K562 (cell line): ENCODE measurements around the gene TMEM176A. TPM values are rescaled to one million over a fixed set of nuclear protein-coding genes. Genes with fewer than 3 reads are reported as not detected.

Experiments
- ATAC-seq: fragments of 200-7000 bp; cut with Tn5 transposase; 3 replicates; pipeline ENCODE4 v1.9.1; 2020; ENCODE audit warnings: moderate library complexity
- BruUV-seq: library from RNA; stranded (reverse); fragments of 400-500 nt; replicated peaks from 2 replicates; lab custom pipeline; 2021; lab: Mats Ljungman, UMichigan
- CTCF ChIA-PET: fragments of 300-600 bp; formaldehyde crosslinking; extraction: SDS; loops from one replicate; lab custom pipeline; 2021; ENCODE audit warnings: low intra/inter-chr PET ratio; lab: Yijun Ruan, JAX
- POLR2A ChIA-PET: fragments of 300-600, 350-650 bp; sonication (Branson Sonifier 250); formaldehyde crosslinking; extraction: SDS; loops from one replicate; lab custom pipeline; 2021; ENCODE audit warnings: antibody characterized with exemption, inconsistent platforms; lab: Yijun Ruan, JAX
- DNase-seq, 4 experiments: peaks; one replicate each; pipeline versions ENCODE4 v3.0.0 to v3.0.0-alpha.2; 2011 to 2018; ENCODE audit warnings: low spot score in 3 of 4, mixed read lengths in 3 of 4; ENCODE audit errors: extremely low read depth in 1 of 4
- FAIRE-seq: peaks from 2 replicates; lab custom pipeline; 2011; peaks lifted over from hg19 to GRCh38; lab: Jason Lieb, UNC
- H2AFZ ChIP-seq: 2 replicates; pipeline ENCODE4 v1.6.0; 2011; ENCODE audit warnings: low read depth, low read length, control low read depth, inconsistent platforms
- H3K27ac ChIP-seq: fragments of 200-600 bp; 3 replicates; pipeline ENCODE4 v1.8.0; 2011; ENCODE audit warnings: low read depth, mild to moderate bottlenecking, control low read depth, inconsistent platforms, low read length, moderate library complexity, mixed read lengths; ENCODE audit errors: extremely low read depth
- H3K27me3 ChIP-seq, 2 experiments: fragments of 300-600 bp in 1 of 2; 2 replicates in 1 of 2; 3 replicates in 1 of 2; pipeline versions ENCODE4 v1.6.0 to v1.8.0; 2011; ENCODE audit warnings: inconsistent platforms in 2 of 2, low read length in 2 of 2, mild to moderate bottlenecking in 1 of 2, mixed read lengths in 1 of 2, moderate library complexity in 1 of 2; ENCODE audit not compliant: control insufficient read depth in 2 of 2, insufficient read depth in 2 of 2
- H3K36me3 ChIP-seq: fragments of 300-600 bp; 3 replicates; pipeline ENCODE4 v1.8.0; 2011; ENCODE audit warnings: mild to moderate bottlenecking, low read length, inconsistent platforms; ENCODE audit not compliant: control insufficient read depth, insufficient read depth
- H3K4me1 ChIP-seq, 2 experiments: fragments of 200-600 bp in 1 of 2; replicated peaks in 1 of 2; 2 replicates in 1 of 2; 3 replicates in 1 of 2; pipeline versions ENCODE4 v1.5.1 to v1.8.0; 2011; ENCODE audit warnings: inconsistent platforms in 2 of 2, low read length in 2 of 2, mild to moderate bottlenecking in 1 of 2, mixed read lengths in 1 of 2, moderate library complexity in 1 of 2; ENCODE audit not compliant: control insufficient read depth in 2 of 2, insufficient read depth in 2 of 2
- H3K4me2 ChIP-seq: 2 replicates; pipeline ENCODE4 v1.6.1; 2011; ENCODE audit warnings: low read length, control low read depth, inconsistent platforms, mixed read lengths; ENCODE audit not compliant: insufficient read depth
- H3K4me3 ChIP-seq: fragments of 200-600 bp; sonication (generic), shearing (Covaris generic); 2 replicates; pipeline ENCODE4 v1.5.1; 2016; ENCODE audit warnings: control low read depth, inconsistent platforms
- H3K79me2 ChIP-seq: fragments of 200-600 bp; 3 replicates; pipeline ENCODE4 v1.8.0; 2011; ENCODE audit warnings: low read length, inconsistent platforms; ENCODE audit not compliant: control insufficient read depth, insufficient read depth
- H3K9ac ChIP-seq, 2 experiments: 2 replicates each; pipeline versions ENCODE4 v1.6.0 to v1.6.1; 2011; ENCODE audit warnings: low read depth in 2 of 2, low read length in 2 of 2, control low read depth in 1 of 2, inconsistent platforms in 1 of 2, mild to moderate bottlenecking in 1 of 2, mixed read lengths in 1 of 2; ENCODE audit not compliant: insufficient read depth in 1 of 2
- H3K9me1 ChIP-seq: one replicate; pipeline ENCODE4 v1.6.0; 2011; ENCODE audit warnings: inconsistent platforms, mild to moderate bottlenecking, low read length, moderate library complexity; ENCODE audit not compliant: control insufficient read depth, insufficient read depth
- H3K9me3 ChIP-seq: replicated peaks from 2 replicates; pipeline ENCODE4 v1.5.1; 2011; ENCODE audit warnings: low read depth, low read length, inconsistent platforms; ENCODE audit not compliant: control insufficient read depth, insufficient read depth
- H4K20me1 ChIP-seq: replicated peaks from 2 replicates; pipeline ENCODE4 v1.6.1; 2011; ENCODE audit warnings: low read length, inconsistent platforms, mixed read lengths; ENCODE audit not compliant: control insufficient read depth, insufficient read depth
- BRD9 ChIP-seq: fragments of 450-650 bp; IDR thresholded peaks from 2 replicates; pipeline ENCODE4 v1.6.1; 2018; ENCODE audit warnings: low read depth; ENCODE audit not compliant: partially characterized antibody
- CREBBP ChIP-seq: IDR thresholded peaks from one replicate; pipeline ENCODE4 v1.6.1; 2012; ENCODE audit warnings: low read depth, mild to moderate bottlenecking, control low read depth, inconsistent platforms, low read length
- ETS1 ChIP-seq: conservative IDR thresholded peaks from 2 replicates; pipeline ENCODE4 v1.6.1; 2011; ENCODE audit warnings: low read depth, mild to moderate bottlenecking, low read length; ENCODE audit not compliant: control insufficient read depth
- GTF2B ChIP-seq: IDR thresholded peaks from 2 replicates; pipeline ENCODE4 v1.6.1; 2011; ENCODE audit not compliant: insufficient read length; ENCODE audit errors: extremely low read depth
- HCFC1 ChIP-seq: IDR thresholded peaks from 2 replicates; pipeline ENCODE4 v1.6.1; 2012; ENCODE audit warnings: low read depth, low read length, improper control_type of control experiment
- HNRNPL ChIP-seq: fragments of 200-400 bp; formaldehyde crosslinking; IDR thresholded peaks from 2 replicates; pipeline ENCODE4 v1.6.1; 2017; ENCODE audit warnings: low read depth, mild to moderate bottlenecking, low read length
- IFI16 ChIP-seq: fragments of 250-450 bp; sonication (Bioruptor Pico); IDR thresholded peaks from 2 replicates; pipeline ENCODE4 v2.1.2; 2022; ENCODE audit warnings: mild to moderate bottlenecking, inconsistent platforms
- NCOA4 ChIP-seq: fragments of 450-650 bp; IDR thresholded peaks from 2 replicates; pipeline ENCODE4 v1.6.1; 2018; ENCODE audit warnings: mild to moderate bottlenecking; ENCODE audit not compliant: partially characterized antibody
- PHB ChIP-seq: fragments of 250-450 bp; sonication (Bioruptor Pico); IDR thresholded peaks from 2 replicates; pipeline ENCODE4 v1.5.0; 2021
- RBM34 ChIP-seq: fragments of 200-400 bp; formaldehyde crosslinking; IDR thresholded peaks from 2 replicates; pipeline ENCODE4 v1.6.1; 2018; ENCODE audit warnings: low read length, borderline replicate concordance; ENCODE audit not compliant: insufficient read depth
- RNF219 ChIP-seq: fragments of 250-450 bp; sonication (Bioruptor Pico); IDR thresholded peaks from 2 replicates; pipeline ENCODE4 v1.5.0; 2022; ENCODE audit warnings: mild to moderate bottlenecking
- ZC3H8 ChIP-seq: fragments of 450-650 bp; IDR thresholded peaks from 2 replicates; pipeline ENCODE4 v1.6.1; 2017
- ZNF354B ChIP-seq: fragments of 250-450 bp; sonication (Bioruptor Pico); IDR thresholded peaks from 2 replicates; pipeline ENCODE4 v1.4.0; 2020
- ZNF444 ChIP-seq: fragments of 250-450 bp; sonication (Bioruptor Pico); IDR thresholded peaks from 2 replicates; pipeline ENCODE4 v1.4.0; 2020; ENCODE audit warnings: mild to moderate bottlenecking, moderate library complexity
- ZNF695 ChIP-seq: fragments of 450-650 bp; formaldehyde crosslinking; IDR thresholded peaks from 2 replicates; pipeline ENCODE4 v1.4.0; 2020; ENCODE audit warnings: mild to moderate bottlenecking, moderate library complexity
- WGBS: fragments of 100-300 bp; shearing (Covaris generic); methylation state at CpG from one replicate; pipeline ENCODE4 v1.1.6; 2016; ENCODE audit warnings: low coverage, mixed read lengths; ENCODE audit not compliant: insufficient coverage; ENCODE audit errors: missing lambda C conversion rate; 5-methylcytosine and 5-hydroxymethylcytosine counted together
- in situ Hi-C: fragments of 300-500 bp; cut with MboI; formaldehyde crosslinking; loops from 4 replicates; pipeline ENCODE4 v1.15.0; 2018; ENCODE audit warnings: inconsistent platforms, mixed read lengths
- intact Hi-C: fragments of 100-400 bp; cut with micrococcal nuclease; formaldehyde crosslinking; loops from 2 replicates; pipeline ENCODE4 v1.14.2; 2022
- polyA plus RNA-seq, 8 experiments: library from polyadenylated mRNA; depleted of rRNA in 4 of 8; stranded (reverse) in 5 of 8; unstranded in 3 of 8; fragments of >200 nt; fragmentation: Nextera tagmentation in 2 of 8; fragmentation: Illumina TruSeq in 1 of 8; extraction: Ambion mirVana in 2 of 8; extraction: Trizol in 1 of 8; gene quantifications; 2 replicates each; pipeline versions ENCODE4 v1.2.1 to v1.2.3, GENCODE V29; 2011 to 2014; ENCODE audit warnings: inconsistent platforms in 1 of 8, missing spikeins in 1 of 8
- total RNA-seq, 7 experiments: library from RNA; depleted of rRNA in 6 of 7; stranded (reverse); fragments of >200 nt in 6 of 7; fragmentation: Illumina TruSeq in 2 of 7; extraction: Trizol in 2 of 7; gene quantifications; 2 replicates each; pipeline versions ENCODE4 v1.2.1 to v1.2.3, GENCODE V29; 2011 to 2021; ENCODE audit warnings: low replicate concordance in 1 of 7
- TF ChIP-seq, protein P1 (sequence below): sonication (generic); formaldehyde crosslinking; IDR thresholded peaks from 2 replicates; pipeline ENCODE4 v1.8.0; 2023; ENCODE audit warnings: mild to moderate bottlenecking, missing genetic modification reagents
- TF ChIP-seq, protein P2 (sequence below): fragments of 250-450 bp; sonication (Bioruptor Pico); IDR thresholded peaks from 2 replicates; pipeline ENCODE4 v1.8.0; 2022; ENCODE audit warnings: moderate library complexity, mild to moderate bottlenecking, inconsistent platforms

Gene TMEM176A
- total and polyA plus RNA-seq, 9 of the 15 experiments (the other 6 are each of a cell fraction or from before 2014, with no cell fraction given), result 0.31 TPM; not detected in 8

DNA sequence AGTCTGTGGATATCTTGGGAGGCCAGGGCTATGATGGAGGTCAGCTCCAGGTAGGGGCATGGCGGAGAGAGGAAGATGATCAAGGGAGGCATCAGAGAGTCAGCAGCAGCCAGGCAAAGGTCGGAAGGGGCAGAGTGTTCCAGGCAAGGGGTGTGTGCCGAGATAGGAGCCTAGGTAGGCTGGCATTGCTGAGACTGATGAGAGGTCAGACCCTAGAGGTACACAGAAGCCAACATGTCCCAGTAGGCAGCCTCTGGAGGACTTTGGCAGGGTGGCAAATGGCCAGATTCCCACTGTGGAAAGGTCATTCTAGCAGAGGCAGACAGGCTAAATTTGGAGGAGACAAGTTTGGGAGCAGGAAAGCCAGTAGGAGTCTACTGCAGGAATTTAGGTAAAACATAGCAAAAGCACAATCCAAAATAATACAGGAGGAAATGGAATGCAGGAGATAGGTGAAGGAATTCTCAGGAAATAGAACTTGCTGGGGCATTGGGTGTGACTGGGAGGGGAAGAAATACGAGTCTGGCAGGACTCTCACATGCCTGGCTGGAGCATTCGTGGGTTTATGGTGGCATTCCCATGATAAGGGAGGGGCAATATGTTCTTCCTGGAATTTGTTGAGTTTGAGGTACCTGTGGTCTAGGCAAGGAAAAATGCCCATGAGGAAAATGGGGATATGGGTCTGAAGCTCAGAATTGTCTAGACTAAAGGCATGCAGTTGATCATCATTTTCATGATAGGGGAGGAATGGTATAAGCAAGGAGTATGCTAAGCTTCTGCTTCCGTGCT lies 25.7 kb downstream of the TMEM176A start:
- Histone ChIP-seq H4K20me1 (no peaks in the 10 kb centered on the region), H3K4me2 (no peak overlapping the region), H3K36me3 (no peaks in the 10 kb centered on the region), H3K9me3 (peaks cover 3% of the 10 kb centered on the region; the same call in 1 of the 2 replicates), H3K4me3 (no peak overlapping the region), H3K4me1 (peaks cover 5 to 11% of the 10 kb centered on the region in 2 experiments; a peak in 3 of 5 replicates), H3K27ac (no peak overlapping the region), H3K27me3 (peaks cover 0 to 19% of the 10 kb centered on the region in 2 experiments; a peak in 2 of 5 replicates), H2AFZ (no peak overlapping the region), H3K9ac (no peak overlapping the region), H3K9me1 (no peaks in the 10 kb centered on the region), H3K79me2 (no peaks in the 10 kb centered on the region)
- in situ Hi-C loops, result no loop called here
- FAIRE-seq, result no peak
- 4% methylated on average over 6 of the region's 6 CpGs for WGBS
- intact Hi-C loops, result no loop called here
- ChIA-PET POLR2A (interaction anchor here (1.7 kb wide), 1 partner anchor 10 kb away, joined by 6 read pairs; no protein-coding TSS in a partner anchor), CTCF (no interaction called here)
- no peak for ATAC-seq
- DNase-seq, result no peak
- BruUV-seq, result no TSS peak
- TF ChIP-seq RBM34, result no peak
- no peak for TF ChIP-seq BRD9
- TF ChIP-seq ETS1, result no peak
- TF ChIP-seq HNRNPL, result no peak
- no peak for TF ChIP-seq PHB (CRISPR knock-in tag)
- no peak for TF ChIP-seq NCOA4
- no peak for TF ChIP-seq RNF219 (CRISPR knock-in tag)
- no peak for TF ChIP-seq ZNF444 (CRISPR knock-in tag)
- no peak for TF ChIP-seq HCFC1
- TF ChIP-seq, protein P1, sequence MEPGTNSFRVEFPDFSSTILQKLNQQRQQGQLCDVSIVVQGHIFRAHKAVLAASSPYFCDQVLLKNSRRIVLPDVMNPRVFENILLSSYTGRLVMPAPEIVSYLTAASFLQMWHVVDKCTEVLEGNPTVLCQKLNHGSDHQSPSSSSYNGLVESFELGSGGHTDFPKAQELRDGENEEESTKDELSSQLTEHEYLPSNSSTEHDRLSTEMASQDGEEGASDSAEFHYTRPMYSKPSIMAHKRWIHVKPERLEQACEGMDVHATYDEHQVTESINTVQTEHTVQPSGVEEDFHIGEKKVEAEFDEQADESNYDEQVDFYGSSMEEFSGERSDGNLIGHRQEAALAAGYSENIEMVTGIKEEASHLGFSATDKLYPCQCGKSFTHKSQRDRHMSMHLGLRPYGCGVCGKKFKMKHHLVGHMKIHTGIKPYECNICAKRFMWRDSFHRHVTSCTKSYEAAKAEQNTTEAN (CRISPR knock-in tag), result no peak
- TF ChIP-seq ZNF354B (CRISPR knock-in tag), result no peak
- no peak for TF ChIP-seq ZC3H8
- TF ChIP-seq IFI16, result no peak
- no peak for TF ChIP-seq GTF2B
- no peak for TF ChIP-seq CREBBP
- TF ChIP-seq ZNF695 (CRISPR knock-in tag), result no peak
- TF ChIP-seq, protein P2, sequence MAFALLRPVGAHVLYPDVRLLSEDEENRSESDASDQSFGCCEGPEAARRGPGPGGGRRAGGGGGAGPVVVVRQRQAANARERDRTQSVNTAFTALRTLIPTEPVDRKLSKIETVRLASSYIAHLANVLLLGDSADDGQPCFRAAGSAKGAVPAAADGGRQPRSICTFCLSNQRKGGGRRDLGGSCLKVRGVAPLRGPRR (CRISPR knock-in tag), result no peak
